Bronchial epithelial cell (primary cell): Measurements from ENCODE around the gene SPATA32. TPM values are rescaled to one million over a fixed set of nuclear protein-coding genes. Genes with fewer than 3 reads are reported as not detected.

ENCODE experiments used
- DNase-seq: peaks from one replicate; pipeline ENCODE4 v3.0.0-alpha.2; 2010; ENCODE audit warnings: low read depth
- FAIRE-seq: peaks from 2 replicates; lab custom pipeline; 2011; peaks lifted over from hg19 to GRCh38; lab: Jason Lieb, UNC
- H3K27me3 ChIP-seq: 2 replicates; pipeline ENCODE4 v1.5.1; 2011; ENCODE audit warnings: low read length; ENCODE audit not compliant: control insufficient read depth, insufficient read depth
- H3K36me3 ChIP-seq: 2 replicates; pipeline ENCODE4 v1.5.1; 2011; ENCODE audit warnings: low read length; ENCODE audit not compliant: control insufficient read depth, insufficient read depth
- H3K4me3 ChIP-seq: 2 replicates; pipeline ENCODE4 v1.5.1; 2011; ENCODE audit warnings: mild to moderate bottlenecking, low read depth, low read length, control low read depth
- CTCF ChIP-seq: IDR thresholded peaks from 2 replicates; pipeline ENCODE4 v1.5.1; 2011; ENCODE audit warnings: mild to moderate bottlenecking, moderate library complexity, low read length, control low read depth, inconsistent platforms; ENCODE audit not compliant: insufficient read depth, severe bottlenecking
- total RNA-seq: library from RNA; depleted of rRNA; stranded (reverse); fragments of >200 nt; gene quantifications from 2 replicates; pipeline ENCODE4 v1.2.1, GENCODE V29; 2014

Gene SPATA32
- total RNA-seq, 1 donor from 2014 or later = under 0.01 TPM

DNA sequence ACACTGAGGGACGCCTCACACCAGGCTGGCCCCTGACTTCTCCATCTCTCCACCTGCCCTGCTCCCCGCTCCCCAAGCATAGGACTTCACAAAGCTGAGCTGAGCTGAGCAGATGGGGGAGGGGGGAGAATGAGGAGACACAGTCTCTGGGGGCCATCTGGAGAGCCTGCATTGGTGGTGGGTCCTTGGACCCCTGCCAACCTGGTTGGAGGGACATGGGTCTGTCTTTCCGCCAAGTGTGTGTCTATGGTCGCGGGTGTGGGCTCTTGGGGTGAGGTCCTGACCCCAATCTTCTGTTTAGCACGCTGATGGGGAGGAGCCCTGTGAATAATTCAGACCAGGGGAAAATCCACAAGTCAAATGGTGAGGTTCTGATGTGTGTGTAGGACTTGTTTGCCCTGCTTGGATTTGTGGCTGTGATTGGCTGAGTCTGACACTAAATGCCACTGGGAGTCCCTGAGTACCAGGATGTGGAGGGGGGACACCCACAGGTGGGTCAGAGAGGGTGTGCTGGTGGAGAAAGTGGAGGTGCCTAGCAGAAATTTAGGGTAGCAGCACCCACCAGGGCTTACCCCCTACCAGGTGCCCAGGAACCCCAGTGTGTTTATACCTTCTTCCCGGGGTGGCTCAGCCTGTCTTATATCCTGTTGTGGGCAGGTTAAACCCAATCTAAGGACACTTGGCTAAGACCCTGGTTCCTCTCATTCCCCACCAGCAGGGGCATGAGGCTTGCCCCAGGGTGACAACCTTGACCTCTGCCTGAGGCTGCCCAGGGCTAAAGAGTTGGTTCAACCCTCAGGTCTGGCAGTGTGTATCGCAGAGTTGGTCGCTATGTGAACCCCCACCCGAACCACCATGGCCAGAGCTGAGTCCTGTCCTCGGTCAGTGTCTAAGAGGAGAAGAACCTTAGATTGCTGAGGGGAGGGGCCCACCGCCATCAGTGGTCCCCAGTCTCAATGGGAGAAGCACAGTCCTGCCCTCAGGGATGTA, 38.1 kb downstream of the SPATA32 start:
- DNase-seq (no peak), FAIRE-seq (no peak)
- no peaks in the 10 kb centered on the region for H3K36me3 ChIP-seq
- H3K4me3 ChIP-seq = no peak overlapping the region
- TF ChIP-seq CTCF = no peak
- H3K27me3 ChIP-seq = peaks cover 1% of the 10 kb centered on the region

DNA sequence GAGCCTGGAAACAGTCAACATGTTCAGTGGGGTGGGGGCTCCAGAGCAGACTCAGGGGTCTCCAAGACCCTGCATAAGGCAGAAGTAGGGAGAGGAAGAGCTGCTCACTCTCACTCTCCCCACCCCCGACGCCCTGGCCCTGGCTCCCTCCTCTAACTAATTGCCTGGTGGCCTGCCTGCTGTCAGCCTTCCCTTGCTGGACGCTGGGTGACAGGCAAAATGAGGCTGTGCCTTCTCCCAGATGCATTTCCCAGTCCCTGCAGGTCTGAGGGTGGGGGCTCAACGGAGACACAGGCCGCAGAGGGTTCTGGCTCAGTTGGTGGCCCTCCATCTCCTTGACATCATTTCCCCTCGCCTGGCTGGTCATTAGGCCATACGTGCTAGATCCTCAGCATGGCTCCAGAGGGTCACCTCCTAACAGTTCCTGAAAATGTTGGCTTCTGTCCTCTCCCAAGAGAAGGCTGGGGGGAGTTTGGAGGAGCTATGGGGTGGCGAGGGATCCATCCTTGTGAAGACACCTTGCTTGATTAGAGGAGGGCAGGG, 38.8 kb downstream of the SPATA32 start:
- no peak for FAIRE-seq
- Histone ChIP-seq H3K36me3 (no peaks in the 10 kb centered on the region), H3K4me3 (no peak overlapping the region), H3K27me3 (peaks cover 1% of the 10 kb centered on the region)
- TF ChIP-seq CTCF = no peak
- no peak for DNase-seq

DNA sequence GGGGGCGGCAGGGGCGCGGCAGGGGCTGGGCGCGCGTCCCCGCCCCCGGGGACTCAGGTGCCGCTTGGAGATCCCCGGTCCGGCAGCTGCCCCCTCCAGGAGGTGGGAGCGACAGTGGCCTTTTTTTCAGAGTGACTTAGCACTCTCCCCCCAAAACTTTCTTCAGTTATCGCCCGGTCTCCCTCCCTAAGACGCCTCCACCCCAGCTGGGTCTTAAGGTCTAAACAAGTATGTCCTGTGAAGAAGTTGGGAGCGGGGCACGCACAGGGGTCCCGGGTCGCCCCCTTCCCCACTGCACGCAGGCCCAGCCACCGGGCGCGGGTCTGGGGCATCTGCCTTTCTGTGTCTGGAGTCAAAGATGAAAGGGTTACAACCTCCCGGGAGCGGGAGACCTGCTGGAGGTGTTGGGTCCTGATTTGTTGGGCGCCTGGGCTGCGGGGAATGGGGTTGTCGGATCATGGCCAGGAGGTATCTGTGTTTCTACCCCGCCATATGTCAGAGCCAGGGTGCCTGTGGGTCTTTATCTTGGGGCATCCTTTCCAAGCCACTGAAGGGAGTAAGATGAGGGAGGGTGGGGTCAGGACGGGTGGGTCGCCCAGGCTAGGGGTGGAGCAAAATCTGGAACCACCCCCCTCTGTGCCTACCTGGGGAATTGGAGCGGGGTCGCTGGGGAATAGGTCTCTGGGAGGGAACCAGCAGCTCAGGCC, 39.5 kb downstream of the SPATA32 start:
- FAIRE-seq (no peak), DNase-seq (no peak)
- no peak for TF ChIP-seq CTCF
- H3K4me3 ChIP-seq = peak overlapping the region; percentile 46
- no peaks in the 10 kb centered on the region for H3K36me3 ChIP-seq
- H3K27me3 ChIP-seq = peaks cover 1% of the 10 kb centered on the region

- TF ChIP-seq CTCF = no peak
- Histone ChIP-seq H3K4me3 (peak overlapping the region; percentile 46), H3K27me3 (peaks cover 1% of the 10 kb centered on the region), H3K36me3 (no peaks in the 10 kb centered on the region)
- DNase-seq = no peak
- no peak for FAIRE-seq
These were observed 39.9 kb downstream of the SPATA32 start for GRCh38 chr17:45222014-45222288.

- DNase-seq (no peak), FAIRE-seq (no peak)
- Histone ChIP-seq H3K4me3 (peak within 1 kb of the TSS; percentile 46), H3K27me3 (peaks cover 1% of the 10 kb centered on the region), H3K36me3 (no peaks in the 10 kb centered on the region)
- no peak for TF ChIP-seq CTCF
These were observed 40.5 kb downstream of the SPATA32 start, which contains the start of gene FMNL1 for GRCh38 chr17:45221081-45222013. Gene FMNL1, plus strand, starts transcription at chr17:45221885. Its CDS starts 240 bp downstream, at chr17:45222125.
